Endothelial cell of umbilical vein (primary cell): ENCODE results near the gene TLE3. TPM values are rescaled to one million over a fixed set of nuclear protein-coding genes. Genes with fewer than 3 reads are reported as not detected.

Experiments
- BruUV-seq: library from RNA; stranded (reverse); fragments of 400-500 nt; replicated peaks from 2 replicates; lab custom pipeline; 2021; lab: Mats Ljungman, UMichigan
- CTCF ChIA-PET: fragments of 300-600, 350-600 bp; sonication (Branson Sonifier 250); formaldehyde crosslinking; loops from one replicate; lab custom pipeline; 2021; ENCODE audit warnings: antibody characterized with exemption, inconsistent platforms; lab: Charles Lee
- POLR2A ChIA-PET: fragments of 300-600, 350-600 bp; sonication (Branson Sonifier 250); formaldehyde crosslinking; loops from one replicate; lab custom pipeline; 2021; ENCODE audit warnings: antibody characterized with exemption, inconsistent platforms; lab: Charles Lee
- DNase-seq: peaks from one replicate; pipeline ENCODE4 v3.0.0-alpha.2; 2011; ENCODE audit warnings: low read depth, low spot score
- FAIRE-seq: peaks from 2 replicates; lab custom pipeline; 2011; peaks lifted over from hg19 to GRCh38; lab: Jason Lieb, UNC
- H2AFZ ChIP-seq: 2 replicates; pipeline ENCODE4 v1.6.0; 2012; ENCODE audit warnings: low read depth, low read length, control low read depth, inconsistent platforms
- H3K27ac ChIP-seq: 2 replicates; pipeline ENCODE4 v1.5.1; 2011; ENCODE audit warnings: low read depth, mild to moderate bottlenecking, control low read depth, low read length, moderate library complexity; ENCODE audit not compliant: insufficient read depth
- H3K27me3 ChIP-seq, 2 experiments: 2 replicates each; pipeline versions ENCODE4 v1.6.0 to v1.6.1; 2011; ENCODE audit warnings: low read length in 2 of 2, mixed read lengths in 1 of 2; ENCODE audit not compliant: control insufficient read depth in 2 of 2, insufficient read depth in 2 of 2
- H3K36me3 ChIP-seq, 2 experiments: 2 replicates in 1 of 2; 3 replicates in 1 of 2; pipeline ENCODE4 v1.5.1; 2011; ENCODE audit warnings: low read length in 2 of 2, mild to moderate bottlenecking in 1 of 2, moderate library complexity in 1 of 2; ENCODE audit not compliant: control insufficient read depth in 2 of 2, insufficient read depth in 2 of 2; ENCODE audit errors: extremely low read depth in 1 of 2
- H3K4me1 ChIP-seq: 3 replicates; pipeline ENCODE4 v1.5.1; 2011; ENCODE audit warnings: mild to moderate bottlenecking, low read length; ENCODE audit not compliant: control insufficient read depth, insufficient read depth; ENCODE audit errors: extremely low read depth
- H3K4me2 ChIP-seq: 2 replicates; pipeline ENCODE4 v1.6.1; 2011; ENCODE audit warnings: low read length, control low read depth, mixed read lengths; ENCODE audit not compliant: insufficient read depth
- H3K4me3 ChIP-seq, 3 experiments: fragments of 200-600 bp in 1 of 3; sonication (generic), shearing (Covaris generic) in 1 of 3; replicated peaks in 1 of 3; 2 replicates each; pipeline ENCODE4 v1.5.1; 2011 to 2016; ENCODE audit warnings: control low read depth in 3 of 3, low read length in 3 of 3, mild to moderate bottlenecking in 2 of 3, inconsistent platforms in 1 of 3, low read depth in 1 of 3, moderate library complexity in 1 of 3; ENCODE audit not compliant: insufficient read depth in 1 of 3
- H3K79me2 ChIP-seq: 2 replicates; pipeline ENCODE4 v1.6.0; 2012; ENCODE audit warnings: low read length, inconsistent platforms; ENCODE audit not compliant: control insufficient read depth, insufficient read depth
- H3K9ac ChIP-seq: replicated peaks from 2 replicates; pipeline ENCODE3; 2011; ENCODE audit warnings: low read length, control low read depth; ENCODE audit not compliant: insufficient read depth; ENCODE audit errors: extremely low read depth
- H3K9me1 ChIP-seq: replicated peaks from 3 replicates; pipeline ENCODE4 v1.6.0; 2011; ENCODE audit warnings: mild to moderate bottlenecking, low read length; ENCODE audit not compliant: control insufficient read depth, insufficient read depth; ENCODE audit errors: extremely low read depth
- H3K9me3 ChIP-seq: replicated peaks from 2 replicates; pipeline ENCODE4 v1.5.1; 2012; ENCODE audit warnings: low read length, inconsistent platforms; ENCODE audit not compliant: control insufficient read depth, insufficient read depth
- H4K20me1 ChIP-seq: replicated peaks from 2 replicates; pipeline ENCODE3; 2011; ENCODE audit warnings: mild to moderate bottlenecking, low read length; ENCODE audit not compliant: control insufficient read depth, insufficient read depth; ENCODE audit errors: extremely low read depth
- EZH2 ChIP-seq: IDR thresholded peaks from 2 replicates; pipeline ENCODE4 v1.6.1; 2012; ENCODE audit warnings: borderline replicate concordance, low read depth, mild to moderate bottlenecking, moderate library complexity, low read length, inconsistent platforms; ENCODE audit not compliant: severe bottlenecking
- MYC ChIP-seq: IDR thresholded peaks from one replicate; pipeline ENCODE4 v1.6.1; 2011; ENCODE audit warnings: mild to moderate bottlenecking, low read depth, low read length
- dilution Hi-C: fragments of 300-500 bp; cut with MboI; formaldehyde crosslinking; loops from one replicate; pipeline ENCODE4 v1.15.0; 2019; ENCODE audit warnings: low sequenced_read_pairs; ENCODE audit not compliant: extremely low pct_ligation_motif_present
- intact Hi-C: fragments of 100-400 bp; cut with micrococcal nuclease; formaldehyde crosslinking; loops from one replicate; pipeline ENCODE4 v1.10.0; 2022
- polyA plus RNA-seq, 4 experiments: library from polyadenylated mRNA; depleted of rRNA in 3 of 4; stranded (reverse) in 3 of 4; unstranded in 1 of 4; fragments of >200 nt; gene quantifications; 2 replicates each; pipeline versions ENCODE4 v1.2.1 to v1.2.3, GENCODE V29; 2011 to 2012; ENCODE audit warnings: missing spikeins in 1 of 4
- total RNA-seq: library from RNA; stranded (reverse); gene quantifications from 2 replicates; pipeline ENCODE4 v1.2.3, GENCODE V29; 2021
- TF ChIP-seq, protein P1 (sequence below): IDR thresholded peaks from 2 replicates; pipeline ENCODE4 v1.6.1; 2011; ENCODE audit not compliant: insufficient read depth, insufficient read length

Gene TLE3
- total and polyA plus RNA-seq, 2 donors (not counting 3 experiments of a cell fraction or from before 2014, with no cell fraction given): 40.5 to 56.9 TPM

DNA sequence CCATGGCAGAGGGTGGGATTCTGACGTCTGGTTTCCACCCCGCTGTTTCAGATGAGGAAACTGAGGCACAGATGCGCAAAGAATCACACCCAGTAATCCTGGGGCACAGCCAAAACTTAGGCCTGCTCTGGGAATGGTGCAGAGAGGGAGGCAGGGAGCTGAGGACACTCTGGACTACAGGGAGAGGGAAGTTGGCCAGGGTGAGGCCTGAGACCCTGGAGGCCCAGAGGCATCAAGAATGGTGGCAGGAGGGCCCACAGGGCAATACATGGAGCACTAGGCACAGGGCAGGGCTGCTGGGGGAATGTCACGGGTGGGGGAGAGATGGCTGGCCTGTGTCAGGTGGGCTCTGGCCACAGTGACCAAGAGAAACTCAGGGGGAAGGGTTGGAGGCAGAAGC lies 63.6 kb downstream of the TLE3 start:
- Histone ChIP-seq H3K79me2 (no peaks in the 10 kb centered on the region), H3K9me1 (no peaks in the 10 kb centered on the region), H2AFZ (no peak overlapping the region), H3K4me3 (no peak overlapping the region), H3K27ac (no peak overlapping the region), H3K27me3 (peaks cover 12 to 13% of the 10 kb centered on the region in 2 experiments), H3K9me3 (no peaks in the 10 kb centered on the region), H3K36me3 (no peaks in the 10 kb centered on the region), H3K4me2 (no peak overlapping the region), H3K4me1 (no peaks in the 10 kb centered on the region), H4K20me1 (no peaks in the 10 kb centered on the region), H3K9ac (no peak overlapping the region)
- intact Hi-C loops: no loop called here
- dilution Hi-C loops: no loop called here
- POLR2A ChIA-PET: no interaction called here
- DNase-seq (no peak), FAIRE-seq (no peak)
- TF ChIP-seq MYC (no peak), EZH2 (no peak)
- CTCF ChIA-PET: no interaction called here
- BruUV-seq: no TSS peak

DNA sequence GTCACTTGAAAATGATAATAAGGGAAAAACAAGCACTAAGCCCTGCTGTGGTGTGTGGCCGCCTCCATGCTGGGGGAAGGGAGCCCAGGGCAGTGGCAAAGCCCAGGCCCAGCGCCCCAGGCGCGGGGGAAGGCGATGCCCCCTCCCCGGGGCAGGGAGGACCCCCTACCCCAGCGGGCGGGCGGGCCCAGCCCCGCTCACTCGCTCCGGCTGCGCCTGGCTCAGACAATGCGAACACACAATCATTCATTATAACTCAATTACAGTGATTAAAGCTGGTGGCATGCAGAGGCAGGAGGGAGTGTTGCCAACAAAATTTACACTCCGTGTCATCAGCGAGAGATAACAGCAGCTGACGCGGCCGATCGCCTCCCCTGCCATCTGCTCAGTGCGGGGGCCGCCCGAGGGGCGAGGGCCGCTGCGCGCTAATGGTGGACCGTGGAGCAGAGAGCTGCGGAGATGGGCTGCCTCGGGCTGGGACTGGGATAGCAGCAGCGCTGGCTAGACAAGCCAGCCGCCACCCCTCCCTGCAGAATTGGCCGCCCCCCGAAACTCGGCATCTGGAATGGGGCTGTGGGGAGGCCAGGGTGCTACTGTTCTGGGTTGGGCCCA lies 64.1 kb downstream of the TLE3 start:
- H3K27ac ChIP-seq: no peak overlapping the region
- no peak for FAIRE-seq
- no peak overlapping the region for H3K4me2 ChIP-seq
- H3K9me1 ChIP-seq: no peaks in the 10 kb centered on the region
- no peak overlapping the region for H3K4me3 ChIP-seq
- ChIA-PET CTCF (no interaction called here), POLR2A (no interaction called here)
- no peaks in the 10 kb centered on the region for H3K4me1 ChIP-seq
- no peaks in the 10 kb centered on the region for H3K36me3 ChIP-seq
- no peaks in the 10 kb centered on the region for H3K9me3 ChIP-seq
- no peaks in the 10 kb centered on the region for H3K79me2 ChIP-seq
- no TSS peak for BruUV-seq
- no peak overlapping the region for H2AFZ ChIP-seq
- TF ChIP-seq, protein P1, sequence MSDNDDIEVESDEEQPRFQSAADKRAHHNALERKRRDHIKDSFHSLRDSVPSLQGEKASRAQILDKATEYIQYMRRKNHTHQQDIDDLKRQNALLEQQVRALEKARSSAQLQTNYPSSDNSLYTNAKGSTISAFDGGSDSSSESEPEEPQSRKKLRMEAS: no peak
- TF ChIP-seq EZH2: peak; percentile 2
- H3K27me3 ChIP-seq: peaks cover 11 to 13% of the 10 kb centered on the region in 2 experiments
- H4K20me1 ChIP-seq: no peaks in the 10 kb centered on the region
- intact Hi-C loops (no loop called here), dilution Hi-C loops (no loop called here)
- no peak for DNase-seq
- H3K9ac ChIP-seq: no peak overlapping the region
